ENCODE data around the gene MAP3K5. TPM values are rescaled to one million over a fixed set of nuclear protein-coding genes. Genes with fewer than 3 reads are reported as not detected.

MAP3K5 gene
- total and polyA plus RNA-seq, 2 donors (not counting 3 experiments of a cell fraction or from before 2014, with no cell fraction given): 1.5 to 7.0 TPM

- Histone ChIP-seq H3K27me3 (ENCODE audit: control insufficient read depth in 2 of 2, insufficient read depth in 2 of 2, low read length in 2 of 2) (no peaks in the 10 kb centered on the region), H3K36me3 (ENCODE audit: control insufficient read depth in 2 of 2, extremely low read depth in 1 of 2, insufficient read depth in 2 of 2, low read length in 2 of 2) (no peaks in the 10 kb centered on the region), H4K20me1 (replicated peaks; ENCODE audit: control insufficient read depth, extremely low read depth, insufficient read depth, low read length) (no peaks in the 10 kb centered on the region), H3K4me1 (ENCODE audit: control insufficient read depth, extremely low read depth, insufficient read depth, low read length) (peaks cover 13% of the 10 kb centered on the region), H3K79me2 (ENCODE audit: control insufficient read depth, insufficient read depth, low read length) (no peaks in the 10 kb centered on the region), H3K4me3 (replicated peaks in 1 of 3; ENCODE audit: insufficient read depth in 1 of 3, low read depth in 1 of 3, low read length in 3 of 3) (no peak overlapping the region), H3K9ac (replicated peaks; ENCODE audit: extremely low read depth, insufficient read depth, low read length) (no peak overlapping the region), H3K27ac (ENCODE audit: insufficient read depth, low read depth, low read length) (no peak overlapping the region), H3K9me3 (replicated peaks; ENCODE audit: control insufficient read depth, insufficient read depth, low read length) (no peaks in the 10 kb centered on the region), H3K9me1 (replicated peaks; ENCODE audit: control insufficient read depth, extremely low read depth, insufficient read depth, low read length) (no peaks in the 10 kb centered on the region), H2AFZ (ENCODE audit: low read depth, low read length) (no peak overlapping the region), H3K4me2 (ENCODE audit: insufficient read depth, low read length) (no peak overlapping the region)
- BruUV-seq (replicated peaks): no TSS peak
- DNase-seq (ENCODE audit: low read depth, low spot score): no peak
- no peak for FAIRE-seq
- dilution Hi-C loops (cut with MboI; ENCODE audit: extremely low pct_ligation_motif_present, low sequenced_read_pairs) (no loop called here), intact Hi-C loops (cut with micrococcal nuclease) (no loop called here)
- POLR2A ChIA-PET: no interaction called here
- CTCF ChIA-PET: interaction anchor here (1.1 kb wide), 1 partner anchor 14 kb away, joined by 3 read pairs; no protein-coding TSS in a partner anchor
- TF ChIP-seq JUN (IDR thresholded peaks at IDR 0.05; ENCODE audit: borderline replicate concordance, insufficient read depth, insufficient read length, low read depth) (no peak), POLR2A (IDR thresholded peaks at IDR 0.05; ENCODE audit: low read depth, low read length) (no peak), POLR2AphosphoS5 (IDR thresholded peaks at IDR 0.05; ENCODE audit: insufficient read depth, low read depth, low read length) (no peak), EZH2 (IDR thresholded peaks at IDR 0.05; ENCODE audit: borderline replicate concordance, low read depth, low read length, severe bottlenecking) (no peak), FOS (IDR thresholded peaks at IDR 0.05; ENCODE audit: borderline replicate concordance, insufficient read depth, low read length) (no peak), MYC (IDR thresholded peaks at IDR 0.05; ENCODE audit: low read depth, low read length) (no peak), GATA2 (IDR thresholded peaks at IDR 0.05; ENCODE audit: insufficient read depth, insufficient read length, low read depth, low read length) (no peak)
- TF ChIP-seq, protein P1, sequence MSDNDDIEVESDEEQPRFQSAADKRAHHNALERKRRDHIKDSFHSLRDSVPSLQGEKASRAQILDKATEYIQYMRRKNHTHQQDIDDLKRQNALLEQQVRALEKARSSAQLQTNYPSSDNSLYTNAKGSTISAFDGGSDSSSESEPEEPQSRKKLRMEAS (IDR thresholded peaks at IDR 0.05; ENCODE audit: insufficient read depth, insufficient read length): no peak
- TF ChIP-seq, protein P2, sequence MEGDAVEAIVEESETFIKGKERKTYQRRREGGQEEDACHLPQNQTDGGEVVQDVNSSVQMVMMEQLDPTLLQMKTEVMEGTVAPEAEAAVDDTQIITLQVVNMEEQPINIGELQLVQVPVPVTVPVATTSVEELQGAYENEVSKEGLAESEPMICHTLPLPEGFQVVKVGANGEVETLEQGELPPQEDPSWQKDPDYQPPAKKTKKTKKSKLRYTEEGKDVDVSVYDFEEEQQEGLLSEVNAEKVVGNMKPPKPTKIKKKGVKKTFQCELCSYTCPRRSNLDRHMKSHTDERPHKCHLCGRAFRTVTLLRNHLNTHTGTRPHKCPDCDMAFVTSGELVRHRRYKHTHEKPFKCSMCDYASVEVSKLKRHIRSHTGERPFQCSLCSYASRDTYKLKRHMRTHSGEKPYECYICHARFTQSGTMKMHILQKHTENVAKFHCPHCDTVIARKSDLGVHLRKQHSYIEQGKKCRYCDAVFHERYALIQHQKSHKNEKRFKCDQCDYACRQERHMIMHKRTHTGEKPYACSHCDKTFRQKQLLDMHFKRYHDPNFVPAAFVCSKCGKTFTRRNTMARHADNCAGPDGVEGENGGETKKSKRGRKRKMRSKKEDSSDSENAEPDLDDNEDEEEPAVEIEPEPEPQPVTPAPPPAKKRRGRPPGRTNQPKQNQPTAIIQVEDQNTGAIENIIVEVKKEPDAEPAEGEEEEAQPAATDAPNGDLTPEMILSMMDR (IDR thresholded peaks at IDR 0.05; ENCODE audit: extremely low read depth in 1 of 2, insufficient read depth in 1 of 2, low read depth in 1 of 2, low read length in 2 of 2): no peak
Measured at GRCh38 chr6:136699358-136699757, 92.9 kb downstream of the MAP3K5 start.

Measured in endothelial cell of umbilical vein (primary cell).